ENCODE data around the gene TRAK1. TPM values are rescaled to one million over a fixed set of nuclear protein-coding genes. Genes with fewer than 3 reads are reported as not detected.

TRAK1 gene
- total RNA-seq, 1 donor from 2014 or later: 36.1 TPM

- TF ChIP-seq CTCF (IDR thresholded peaks at IDR 0.05; ENCODE audit: insufficient read depth, low read length, severe bottlenecking): no peak
- Histone ChIP-seq H3K36me3 (ENCODE audit: control insufficient read depth, insufficient read depth, low read length) (peaks cover 4% of the 10 kb centered on the region), H3K27me3 (ENCODE audit: control insufficient read depth, insufficient read depth, low read length) (no peaks in the 10 kb centered on the region), H3K4me3 (ENCODE audit: low read depth, low read length) (no peak overlapping the region)
- DNase-seq (ENCODE audit: low read depth): no peak
- FAIRE-seq: no peak
Measured at GRCh38 chr3:42144209-42144608, 53.1 kb downstream of the TRAK1 start.

- H3K4me3 ChIP-seq (ENCODE audit: low read depth, low read length): no peak overlapping the region
- no peak for FAIRE-seq
Measured at GRCh38 chr3:42148086-42148848, 57.1 kb downstream of the TRAK1 start.

GRCh38 chr3:42148982-42149432 is 57.9 kb downstream of the TRAK1 start:
- FAIRE-seq (no peak), DNase-seq (ENCODE audit: low read depth) (peak; percentile 69)
- Histone ChIP-seq H3K4me3 (ENCODE audit: low read depth, low read length) (no peak overlapping the region), H3K36me3 (ENCODE audit: control insufficient read depth, insufficient read depth, low read length) (no peaks in the 10 kb centered on the region), H3K27me3 (ENCODE audit: control insufficient read depth, insufficient read depth, low read length) (no peaks in the 10 kb centered on the region)
- TF ChIP-seq CTCF (IDR thresholded peaks at IDR 0.05; ENCODE audit: insufficient read depth, low read length, severe bottlenecking): no peak

More at GRCh38 chr3:42148086-42148848, 57.1 kb downstream of the TRAK1 start:
- no peak for DNase-seq (ENCODE audit: low read depth)
- no peaks in the 10 kb centered on the region for H3K27me3 ChIP-seq (ENCODE audit: control insufficient read depth, insufficient read depth, low read length)
- no peak for TF ChIP-seq CTCF (IDR thresholded peaks at IDR 0.05; ENCODE audit: insufficient read depth, low read length, severe bottlenecking)
- H3K36me3 ChIP-seq (ENCODE audit: control insufficient read depth, insufficient read depth, low read length): no peaks in the 10 kb centered on the region

GRCh38 chr3:42149532-42149931 is 58.4 kb downstream of the TRAK1 start:
- no peak for TF ChIP-seq CTCF (IDR thresholded peaks at IDR 0.05; ENCODE audit: insufficient read depth, low read length, severe bottlenecking)
- no peaks in the 10 kb centered on the region for H3K27me3 ChIP-seq (ENCODE audit: control insufficient read depth, insufficient read depth, low read length)
- FAIRE-seq: no peak
- no peaks in the 10 kb centered on the region for H3K36me3 ChIP-seq (ENCODE audit: control insufficient read depth, insufficient read depth, low read length)
- no peak overlapping the region for H3K4me3 ChIP-seq (ENCODE audit: low read depth, low read length)
- no peak for DNase-seq (ENCODE audit: low read depth)

GRCh38 chr3:42149975-42150374 is 58.8 kb downstream of the TRAK1 start:
- no peak for FAIRE-seq
- H3K36me3 ChIP-seq (ENCODE audit: control insufficient read depth, insufficient read depth, low read length): no peaks in the 10 kb centered on the region
- no peaks in the 10 kb centered on the region for H3K27me3 ChIP-seq (ENCODE audit: control insufficient read depth, insufficient read depth, low read length)
- no peak for TF ChIP-seq CTCF (IDR thresholded peaks at IDR 0.05; ENCODE audit: insufficient read depth, low read length, severe bottlenecking)
- peak; percentile 49 for DNase-seq (ENCODE audit: low read depth)
- H3K4me3 ChIP-seq (ENCODE audit: low read depth, low read length): no peak overlapping the region

All from bronchial epithelial cell (primary cell).